ENCODE measurements around the gene IL16.

DNA sequence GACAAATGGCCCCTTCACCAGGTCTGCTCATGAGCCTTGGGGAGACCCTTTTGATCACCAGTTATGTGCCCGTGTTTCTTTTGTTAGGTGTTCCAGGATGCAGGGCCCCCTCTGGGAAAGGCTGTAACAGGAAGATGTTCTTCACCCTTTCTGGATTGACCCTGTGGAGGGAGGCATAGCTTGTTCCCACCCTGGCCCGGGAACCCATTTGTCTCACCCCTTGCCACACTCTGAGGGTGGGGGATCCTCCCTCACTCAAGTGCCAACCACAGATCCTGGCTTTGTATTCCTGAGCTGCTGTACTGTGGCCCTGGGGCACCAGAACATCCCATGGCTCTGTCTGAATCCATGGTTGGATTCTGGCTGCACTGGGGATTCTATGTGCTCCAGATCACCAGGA lies 18.9 kb downstream of the IL16 start:
- TF ChIP-seq ELF4 (IDR thresholded peaks at IDR 0.05), result no peak
- TF ChIP-seq FOXA1 (IDR thresholded peaks at IDR 0.05), result no peak
- TF ChIP-seq FOXM1 (IDR thresholded peaks at IDR 0.05; ENCODE audit: borderline replicate concordance), result no peak
- TF ChIP-seq ARNT (IDR thresholded peaks at IDR 0.05), result no peak
- TF ChIP-seq LEF1 (IDR thresholded peaks at IDR 0.05; ENCODE audit: borderline replicate concordance), result no peak
- TF ChIP-seq SP1 (IDR thresholded peaks at IDR 0.05), result no peak
- TF ChIP-seq SUZ12 (IDR thresholded peaks at IDR 0.05), result no peak
- no peak for TF ChIP-seq NFRKB (IDR thresholded peaks at IDR 0.05)
- TF ChIP-seq CTBP1 (IDR thresholded peaks at IDR 0.05; ENCODE audit: borderline replicate concordance), result no peak
- no peak for TF ChIP-seq HDGF (IDR thresholded peaks at IDR 0.05; ENCODE audit: borderline replicate concordance)
- no peak for TF ChIP-seq BHLHE40 (IDR thresholded peaks at IDR 0.05; ENCODE audit: borderline replicate concordance)
